ENCODE measurements around the gene PLK1. TPM values are rescaled to one million over a fixed set of nuclear protein-coding genes. Genes with fewer than 3 reads are reported as not detected.

The PLK1 gene
- total and polyA plus RNA-seq, 2 of the 13 experiments (the other 11 are each of a cell fraction or from before 2014, with no cell fraction given): 71.5 to 76.3 TPM

GRCh38 chr16:23640931-23641765 is 37.5 kb upstream of the PLK1 start, which contains the start of the genes DCTN5 and PALB2 (continued):
- TF ChIP-seq ETS1 (CRISPR knock-in tag; IDR thresholded peaks at IDR 0.05) (no peak; the same call in 1 of the 2 replicates), ZNF572 (CRISPR knock-in tag; IDR thresholded peaks at IDR 0.05) (peak; percentile 93), JUN (CRISPR knock-in tag; IDR thresholded peaks at IDR 0.05) (0 out of 2 replicates have a peak, but pooled peaks have one; percentile 43), EEA1 (CRISPR knock-in tag; IDR thresholded peaks at IDR 0.05; ENCODE audit: borderline replicate concordance) (peak; percentile 91), TCF7L2 (IDR thresholded peaks at IDR 0.05; ENCODE audit: low read depth, low read length) (no peak), PITX1 (CRISPR knock-in tag; IDR thresholded peaks at IDR 0.05) (peak; percentile 86), HNRNPUL1 (IDR thresholded peaks at IDR 0.05; ENCODE audit: low read depth, low read length) (peak; percentile 68; the same call in 1 of the 2 replicates), ZNF44 (CRISPR knock-in tag; IDR thresholded peaks at IDR 0.05) (peak; percentile 85), NCOA2 (CRISPR knock-in tag; IDR thresholded peaks at IDR 0.05) (peak; percentile 37; the same call in 1 of the 2 replicates), CC2D1A (CRISPR knock-in tag; IDR thresholded peaks at IDR 0.05) (no peak), RXRA (CRISPR knock-in tag; IDR thresholded peaks at IDR 0.05) (peak; percentile 90), ZKSCAN1 (IDR thresholded peaks at IDR 0.05; ENCODE audit: low read length) (peak; percentile 82), HMGXB3 (CRISPR knock-in tag; IDR thresholded peaks at IDR 0.05; ENCODE audit: borderline replicate concordance) (peak; percentile 91), NCOA5 (CRISPR knock-in tag; IDR thresholded peaks at IDR 0.05) (0 out of 2 replicates have a peak, but pooled peaks have one; percentile 85), ZSCAN30 (CRISPR knock-in tag; IDR thresholded peaks at IDR 0.05) (0 out of 2 replicates have a peak, but pooled peaks have one; percentile 42), TRIM24 (CRISPR knock-in tag; IDR thresholded peaks at IDR 0.05) (no peak), ZNF143 (CRISPR knock-in tag; IDR thresholded peaks at IDR 0.05) (peak; percentile 82), ZNF12 (CRISPR knock-in tag; IDR thresholded peaks at IDR 0.05) (peak; percentile 55; the same call in 1 of the 2 replicates), ZBTB25 (CRISPR knock-in tag; IDR thresholded peaks at IDR 0.05) (peak; percentile 68; the same call in 1 of the 2 replicates), ATF7 (IDR thresholded peaks at IDR 0.05) (no peak), ATF7 (CRISPR knock-in tag; IDR thresholded peaks at IDR 0.05) (0 out of 2 replicates have a peak, but pooled peaks have one; percentile 60), DPF2 (CRISPR knock-in tag; IDR thresholded peaks at IDR 0.05; ENCODE audit: borderline replicate concordance, low read depth) (no peak), HHEX (CRISPR knock-in tag; IDR thresholded peaks at IDR 0.05) (peak; percentile 39; the same call in 1 of the 2 replicates), ZNF333 (CRISPR knock-in tag; IDR thresholded peaks at IDR 0.05; ENCODE audit: borderline replicate concordance) (peak; percentile 100), YY1 (IDR thresholded peaks at IDR 0.05; ENCODE audit: insufficient read depth, insufficient replicate concordance, low read depth, low read length) (peak; percentile 94)

All from HepG2 (cell line).